Left lung (tissue), 10 donors: ENCODE results near the gene COL17A1. TPM values are rescaled to one million over a fixed set of nuclear protein-coding genes. Genes with fewer than 3 reads are reported as not detected.

ENCODE experiments used
- ATAC-seq: fragments of 200-7000 bp; cut with Tn5 transposase; one replicate; pipeline ENCODE4 v1.9.1; 2020; ENCODE audit warnings: moderate library complexity
- DNase-seq, 4 donors: peaks; one replicate each; pipeline ENCODE4 v3.0.0-alpha.2; 2013 to 2020
- H3K27ac ChIP-seq, 2 donors: fragments of 200-600 bp; sonication (generic) in 1 of 2; one replicate each; pipeline versions ENCODE4 v1.5.0 to v1.8.0; 2020 to 2021
- H3K27me3 ChIP-seq, 2 donors: fragments of 200-600 bp; sonication (generic) in 1 of 2; one replicate each; pipeline versions ENCODE4 v1.5.0 to v1.8.0; 2020 to 2021
- H3K36me3 ChIP-seq, 2 donors: fragments of 200-600 bp; sonication (generic) in 1 of 2; one replicate each; pipeline versions ENCODE4 v1.5.0 to v1.8.0; 2020 to 2021
- H3K4me1 ChIP-seq, 2 donors: fragments of 200-600 bp; one replicate each; pipeline ENCODE4 v1.8.0; 2021
- H3K4me3 ChIP-seq, 2 donors: fragments of 200-600 bp; sonication (generic) in 1 of 2; one replicate each; pipeline versions ENCODE4 v1.5.0 to v1.8.0; 2020 to 2021; ENCODE audit warnings: mild to moderate bottlenecking in 1 of 2
- H3K9me3 ChIP-seq, 2 donors: fragments of 200-600 bp; sonication (generic) in 1 of 2; one replicate each; pipeline versions ENCODE4 v1.5.0 to v1.8.0; 2020 to 2021
- intact Hi-C, 2 donors: fragments of 100-400 bp; cut with DNase I; formaldehyde crosslinking; loops; one replicate each; pipeline versions ENCODE4 v1.11.2 to v1.14.2; 2022
- polyA plus RNA-seq, 6 donors: library from polyadenylated mRNA; unstranded; fragments of 120-200 nt; gene quantifications; one replicate each; pipeline ENCODE4 v1.2.1, GENCODE V29; 2013; ENCODE audit not compliant: insufficient read length in 6 of 6
- total RNA-seq, 2 donors: library from RNA; stranded (reverse); fragmentation: NEBNext Ultra II Directional; extraction: Animal tissue kit (Norgen Biotek cat#: 25700); gene quantifications; one replicate each; pipeline ENCODE4 v1.2.1, GENCODE V29; 2021
- TF ChIP-seq, protein P1 (sequence below), 2 donors: fragments of 200-600 bp; sonication (generic) in 1 of 2; IDR thresholded peaks; one replicate each; pipeline versions ENCODE4 v1.5.0 to v1.8.0; 2021; ENCODE audit warnings: antibody characterized with exemption in 2 of 2
- donor health status: DM: no; HTN: yes; CAD: no.
- donor health status: DM: no; HTN: no; CAD: no.

COL17A1 gene
- total and polyA plus RNA-seq, 8 donors = 0.32 to 43.4 (median 0.71) TPM

DNA sequence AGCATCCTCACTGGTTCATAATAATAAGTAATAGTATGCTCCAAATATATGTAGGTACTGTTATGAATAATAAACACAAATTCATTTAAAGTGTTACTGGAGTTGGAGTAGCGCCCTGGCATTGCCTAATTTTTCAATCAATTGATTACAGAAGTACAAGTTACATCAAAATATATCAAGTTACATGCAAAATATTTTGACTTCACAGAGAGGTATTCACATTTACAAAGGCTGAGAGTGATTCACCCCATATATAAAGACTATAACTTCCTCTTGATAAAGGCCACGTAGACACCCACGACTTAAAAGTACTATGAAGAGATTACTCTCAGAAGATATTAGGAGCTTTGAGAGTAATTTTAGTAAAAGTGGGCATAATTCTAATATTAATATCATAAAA, 13.6 kb upstream of the COL17A1 start:
- Histone ChIP-seq H3K27me3 (no peaks in the 10 kb centered on the region), H3K9me3 (no peaks in the 10 kb centered on the region), H3K36me3 (no peaks in the 10 kb centered on the region), H3K4me1 (no peaks in the 10 kb centered on the region), H3K4me3 (no peak overlapping the region), H3K27ac (no peak overlapping the region)
- ATAC-seq (no peak), DNase-seq (no peak)
- intact Hi-C loops = no loop called here
- TF ChIP-seq, protein P1, sequence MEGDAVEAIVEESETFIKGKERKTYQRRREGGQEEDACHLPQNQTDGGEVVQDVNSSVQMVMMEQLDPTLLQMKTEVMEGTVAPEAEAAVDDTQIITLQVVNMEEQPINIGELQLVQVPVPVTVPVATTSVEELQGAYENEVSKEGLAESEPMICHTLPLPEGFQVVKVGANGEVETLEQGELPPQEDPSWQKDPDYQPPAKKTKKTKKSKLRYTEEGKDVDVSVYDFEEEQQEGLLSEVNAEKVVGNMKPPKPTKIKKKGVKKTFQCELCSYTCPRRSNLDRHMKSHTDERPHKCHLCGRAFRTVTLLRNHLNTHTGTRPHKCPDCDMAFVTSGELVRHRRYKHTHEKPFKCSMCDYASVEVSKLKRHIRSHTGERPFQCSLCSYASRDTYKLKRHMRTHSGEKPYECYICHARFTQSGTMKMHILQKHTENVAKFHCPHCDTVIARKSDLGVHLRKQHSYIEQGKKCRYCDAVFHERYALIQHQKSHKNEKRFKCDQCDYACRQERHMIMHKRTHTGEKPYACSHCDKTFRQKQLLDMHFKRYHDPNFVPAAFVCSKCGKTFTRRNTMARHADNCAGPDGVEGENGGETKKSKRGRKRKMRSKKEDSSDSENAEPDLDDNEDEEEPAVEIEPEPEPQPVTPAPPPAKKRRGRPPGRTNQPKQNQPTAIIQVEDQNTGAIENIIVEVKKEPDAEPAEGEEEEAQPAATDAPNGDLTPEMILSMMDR (IDR thresholded peaks at IDR 0.05) = no peak

DNA sequence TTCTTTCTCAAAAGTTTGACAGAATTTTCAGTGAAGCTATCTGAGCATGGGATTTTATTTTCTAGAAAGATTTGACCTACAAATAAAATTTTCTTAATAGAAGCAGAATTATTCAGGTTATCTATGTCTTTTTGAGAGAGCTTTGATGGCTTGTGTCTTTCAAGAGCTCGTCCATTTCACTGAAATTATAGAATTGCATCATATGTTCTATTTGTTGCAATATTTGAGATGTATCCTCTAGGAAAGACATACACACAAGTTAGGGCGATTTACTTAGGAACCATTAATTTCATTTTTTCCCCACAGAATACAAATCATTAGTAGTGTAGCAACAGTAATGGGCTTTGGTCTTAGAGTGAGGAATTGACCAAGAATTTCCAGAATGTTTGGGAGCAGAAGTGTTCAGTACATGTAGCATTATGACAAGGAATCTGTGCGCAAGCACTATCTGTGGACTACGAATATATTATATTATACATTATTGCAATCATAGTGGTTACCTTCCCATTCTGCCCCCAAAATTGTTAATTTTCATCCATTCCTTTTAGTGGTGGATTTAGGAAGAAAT, 12.8 kb upstream of the COL17A1 start:
- TF ChIP-seq, protein P1 (IDR thresholded peaks at IDR 0.05) = no peak
- H3K4me1 ChIP-seq = no peaks in the 10 kb centered on the region
- ATAC-seq (no peak), DNase-seq (no peak)
- H3K9me3 ChIP-seq = no peaks in the 10 kb centered on the region
- no peaks in the 10 kb centered on the region for H3K36me3 ChIP-seq
- no peaks in the 10 kb centered on the region for H3K27me3 ChIP-seq
- intact Hi-C loops = no loop called here
- no peak overlapping the region for H3K27ac ChIP-seq
- H3K4me3 ChIP-seq = no peak overlapping the region

DNA sequence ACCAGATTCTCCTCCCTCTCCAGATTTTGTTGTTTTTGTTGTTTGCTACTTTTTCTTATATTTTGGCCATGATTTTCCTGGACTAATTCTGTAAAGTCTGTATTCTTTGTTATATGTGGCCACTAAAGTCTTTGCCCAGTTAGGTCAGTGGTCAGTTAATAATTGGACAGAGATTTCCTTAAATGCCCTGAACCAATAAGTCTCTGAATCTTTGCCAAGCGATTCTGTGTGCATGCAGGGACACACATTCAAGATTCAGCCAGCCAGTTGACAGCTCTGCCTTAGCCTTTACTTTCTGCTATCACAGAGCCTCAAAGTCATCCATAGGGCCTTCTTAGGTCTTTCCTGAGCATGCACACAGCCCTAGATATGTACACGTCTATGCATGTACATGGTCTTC, 11.0 kb upstream of the COL17A1 start:
- no peaks in the 10 kb centered on the region for H3K9me3 ChIP-seq
- DNase-seq = no peak
- no peak overlapping the region for H3K4me3 ChIP-seq
- no peak for ATAC-seq
- H3K27me3 ChIP-seq = no peaks in the 10 kb centered on the region
- H3K4me1 ChIP-seq = no peaks in the 10 kb centered on the region
- no peaks in the 10 kb centered on the region for H3K36me3 ChIP-seq
- no peak overlapping the region for H3K27ac ChIP-seq
- intact Hi-C loops = no loop called here
- TF ChIP-seq, protein P1 (IDR thresholded peaks at IDR 0.05) = no peak

DNA sequence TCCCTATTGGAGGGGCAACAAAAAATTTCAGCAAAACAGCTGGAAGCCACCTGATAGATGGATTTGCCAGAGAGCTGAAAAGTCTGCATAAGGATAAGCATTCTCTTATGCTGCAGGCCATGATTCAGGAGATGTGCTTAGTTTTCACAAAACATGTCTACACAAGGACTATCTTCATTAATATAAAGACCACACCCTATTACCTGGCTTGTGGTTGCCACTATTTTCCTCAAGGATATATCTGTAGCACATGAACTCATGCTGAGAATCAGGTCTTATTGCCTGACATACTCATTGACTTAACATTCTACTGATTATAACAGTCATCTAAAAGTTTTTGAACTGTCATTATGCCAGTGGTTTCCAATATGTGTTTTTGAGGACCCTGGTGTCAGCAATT, 7.1 kb upstream of the COL17A1 start:
- no peak overlapping the region for H3K27ac ChIP-seq
- no peaks in the 10 kb centered on the region for H3K36me3 ChIP-seq
- DNase-seq = no peak
- H3K4me1 ChIP-seq = no peaks in the 10 kb centered on the region
- intact Hi-C loops = no loop called here
- TF ChIP-seq, protein P1 (IDR thresholded peaks at IDR 0.05) = no peak
- ATAC-seq = no peak
- no peak overlapping the region for H3K4me3 ChIP-seq
- no peaks in the 10 kb centered on the region for H3K9me3 ChIP-seq
- H3K27me3 ChIP-seq = no peaks in the 10 kb centered on the region

DNA sequence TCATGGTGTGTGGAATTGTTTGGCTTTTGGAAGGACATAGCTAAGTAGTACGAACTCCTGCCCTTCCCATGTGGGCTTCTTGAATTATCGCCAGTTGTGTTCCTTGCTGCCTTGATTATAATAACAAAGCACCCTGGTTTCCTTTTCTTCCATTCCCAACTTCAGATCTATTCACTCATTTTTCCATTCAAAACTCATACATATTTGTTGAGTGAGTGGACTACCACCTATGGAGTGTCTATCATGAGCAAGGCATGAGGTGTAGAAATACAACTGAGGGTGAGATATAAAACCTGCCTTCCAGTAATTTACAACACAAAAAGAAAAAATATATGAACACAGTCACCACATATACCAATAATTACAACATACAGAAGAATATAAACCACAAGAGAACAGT, 4.9 kb upstream of the COL17A1 start:
- H3K36me3 ChIP-seq = no peaks in the 10 kb centered on the region
- TF ChIP-seq, protein P1 (IDR thresholded peaks at IDR 0.05) = no peak
- H3K27ac ChIP-seq = no peak overlapping the region
- H3K4me3 ChIP-seq = no peak overlapping the region
- no peak for ATAC-seq
- intact Hi-C loops = no loop called here
- no peaks in the 10 kb centered on the region for H3K27me3 ChIP-seq
- H3K4me1 ChIP-seq = no peaks in the 10 kb centered on the region
- no peak for DNase-seq
- H3K9me3 ChIP-seq = no peaks in the 10 kb centered on the region
